Superior temporal gyrus (tissue), 1 donor: ENCODE data around the gene PIGL.
A peak's percentile ranks its signal among the peaks of the same experiment; 100 is the strongest.
"Not testable (repeated sequence)": the region's sequence is repeated elsewhere in the genome, so short reads cannot be mapped to it uniquely, and the experiment has no call there.

Experiments
- DNase-seq: peaks from one replicate; pipeline ENCODE4 v3.0.0-alpha.2; 2016; ENCODE audit errors: extremely low spot score

PIGL gene

DNA sequence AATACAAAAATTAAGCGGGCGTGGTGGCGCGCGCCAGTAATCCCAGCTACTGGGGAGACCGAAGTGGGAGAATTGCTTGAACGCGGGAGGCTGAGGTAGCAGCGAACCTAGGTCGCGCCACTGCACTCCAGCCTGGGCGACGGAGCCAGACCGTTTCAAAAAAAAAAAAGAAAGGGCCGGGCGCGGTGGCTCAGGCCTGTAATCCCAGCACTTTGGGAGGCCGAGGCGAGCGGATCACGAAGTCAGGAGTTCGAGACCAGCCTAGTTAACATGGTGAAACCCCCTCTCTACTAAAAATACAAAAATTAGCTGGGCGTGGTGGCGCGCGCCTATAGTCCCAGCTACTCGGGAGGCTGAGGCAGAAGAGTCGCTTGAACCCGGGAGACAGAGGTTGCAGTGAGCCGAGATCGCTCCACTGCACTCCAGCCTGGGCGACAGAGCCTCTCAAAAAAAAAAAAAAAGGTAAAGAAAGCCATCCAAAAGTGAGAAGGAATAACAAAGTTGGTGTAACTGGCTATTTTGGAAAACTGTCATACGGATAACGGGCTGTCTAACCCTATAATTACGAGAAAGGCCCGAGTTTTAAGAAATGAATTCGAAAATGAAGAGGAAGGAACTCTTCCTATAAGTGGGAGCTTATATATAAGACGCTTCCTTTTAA lies 539 bp upstream of the PIGL start:
- DNase-seq = not testable (repeated sequence)

- DNase-seq = no peak
These were observed 5.4 kb downstream of the PIGL start for GRCh38 chr17:16222406-16222805.

GRCh38 chr17:16229912-16230561 lies 13.0 kb downstream of the PIGL start:
- not testable (repeated sequence) for DNase-seq

- no peak for DNase-seq
These were observed 15.4 kb downstream of the PIGL start for GRCh38 chr17:16232391-16232790.

DNA sequence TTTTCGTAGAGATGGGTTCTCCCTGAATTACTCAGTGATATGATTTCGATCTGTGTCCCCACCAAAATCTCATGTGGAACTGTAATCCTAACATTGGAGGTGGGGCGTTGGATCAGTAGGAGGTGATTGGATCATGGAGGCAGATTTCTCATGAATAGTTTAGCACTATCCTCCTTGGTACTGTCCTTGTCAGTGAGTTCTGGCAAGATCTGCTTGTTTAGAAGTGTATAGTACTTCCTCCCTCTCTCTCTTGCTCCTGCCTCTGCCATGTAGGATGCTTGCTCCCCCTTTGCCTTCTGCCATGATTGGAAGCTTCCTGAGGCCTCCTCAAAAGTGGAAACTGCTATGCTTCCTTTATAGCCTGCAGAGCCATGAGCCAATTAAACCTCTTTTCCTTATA lies 22.9 kb downstream of the PIGL start:
- DNase-seq = no peak

DNA sequence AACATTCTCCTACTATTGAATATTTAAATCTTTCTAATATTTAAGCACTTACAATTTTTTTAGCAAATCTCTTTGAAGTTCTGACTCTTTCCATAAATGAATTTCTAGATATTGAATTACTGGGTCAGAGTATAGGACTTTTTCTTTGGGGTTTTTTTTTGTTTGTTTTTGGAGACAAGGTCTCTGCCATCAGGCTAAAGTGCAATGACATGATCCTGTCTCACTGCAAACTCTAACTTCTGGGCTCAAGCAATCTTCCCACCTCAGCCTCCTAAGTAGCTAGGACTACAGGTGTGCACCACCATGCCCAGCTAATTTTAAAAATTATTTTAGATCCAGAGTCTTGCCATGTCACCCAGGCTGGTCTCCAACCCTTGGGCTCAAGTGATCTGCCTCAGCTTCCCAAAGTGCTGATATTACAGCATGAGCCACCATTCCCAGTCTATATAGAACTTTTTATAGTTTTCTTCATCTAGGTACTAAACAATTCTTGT lies 24.9 kb downstream of the PIGL start:
- DNase-seq = no peak

- DNase-seq = no peak
These were observed 26.4 kb downstream of the PIGL start for GRCh38 chr17:16243385-16243784.

DNA sequence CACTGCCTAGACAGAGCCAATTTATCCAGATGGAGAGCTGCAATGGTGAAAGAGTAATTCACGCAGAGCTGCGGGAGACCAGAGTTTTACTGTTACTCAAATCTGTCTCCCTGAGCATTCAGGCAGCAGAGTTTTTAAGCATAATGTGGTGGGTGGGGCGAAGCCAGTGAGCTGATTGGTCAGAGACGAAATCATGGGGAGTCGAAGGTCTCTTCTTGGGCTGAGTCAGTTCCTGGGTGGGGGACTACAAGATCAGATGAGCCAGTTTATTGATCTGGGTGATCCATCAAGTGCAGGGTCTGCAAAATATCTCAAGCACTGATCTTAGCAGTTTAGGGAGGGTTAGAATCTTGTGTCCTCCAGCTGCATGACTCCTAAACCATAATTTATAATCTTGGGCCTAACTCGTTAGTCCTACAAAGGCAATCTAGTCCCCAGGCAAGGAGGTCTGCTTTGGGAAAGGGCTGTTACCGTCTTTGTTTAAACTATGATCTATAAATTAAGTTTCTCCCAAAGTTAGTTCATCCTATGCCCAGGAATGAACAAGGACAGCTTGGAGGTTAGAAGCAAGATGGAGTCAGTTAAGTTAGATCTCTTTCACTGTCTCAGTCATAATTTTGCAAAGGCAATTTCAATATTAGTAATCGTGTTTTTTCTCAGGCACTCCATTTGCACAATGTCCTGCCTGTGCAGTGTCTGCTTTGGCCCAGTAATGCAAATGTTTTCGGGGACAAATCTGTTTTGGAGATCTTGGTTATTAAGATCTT lies 27.0 kb downstream of the PIGL start:
- DNase-seq = no peak

DNA sequence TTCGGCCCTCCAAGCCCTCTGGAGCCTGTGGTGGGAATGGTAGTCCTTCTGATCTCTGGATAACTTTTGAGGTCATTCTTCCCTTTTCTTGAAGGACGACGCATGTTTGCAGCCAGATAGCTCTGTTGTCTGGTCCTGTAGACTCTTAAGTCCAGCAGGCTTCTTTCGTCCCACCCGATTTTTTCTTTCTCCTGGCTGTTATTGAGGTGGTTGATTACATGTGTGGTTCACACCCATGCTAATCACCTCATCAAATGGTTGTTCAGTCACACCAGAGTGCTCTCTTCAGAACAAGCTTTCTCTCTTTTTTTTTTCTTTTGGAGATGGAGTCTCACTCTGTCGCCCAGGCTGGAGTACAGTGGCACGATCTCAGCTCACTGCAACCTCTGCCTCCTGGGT lies 30.6 kb downstream of the PIGL start:
- no peak for DNase-seq

- no peak for DNase-seq
These were observed 33.6 kb downstream of the PIGL start for GRCh38 chr17:16250635-16251034.

GRCh38 chr17:16251043-16251442 lies 34.0 kb downstream of the PIGL start:
- DNase-seq = no peak

DNA sequence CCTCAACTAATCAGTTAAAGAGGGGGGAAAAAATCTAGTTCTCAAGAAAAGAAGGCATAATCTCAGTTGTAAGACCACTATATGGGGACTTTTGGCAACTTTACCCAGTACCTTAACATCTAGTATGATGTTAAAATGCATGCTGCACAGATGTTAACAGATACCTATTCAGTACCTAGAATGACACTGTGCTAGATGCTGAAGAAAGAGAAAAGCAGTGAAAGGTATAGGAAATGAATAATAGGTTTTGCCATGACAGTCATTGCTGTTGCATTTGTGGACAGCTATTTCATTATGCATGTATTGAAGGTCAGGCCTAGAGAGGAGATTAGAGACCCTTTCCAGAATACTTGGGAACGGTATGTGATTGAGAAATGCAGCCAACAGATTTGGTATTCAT lies 34.5 kb downstream of the PIGL start:
- DNase-seq = no peak

GRCh38 chr17:16254773-16255400 lies 37.9 kb downstream of the PIGL start:
- DNase-seq = no peak

DNA sequence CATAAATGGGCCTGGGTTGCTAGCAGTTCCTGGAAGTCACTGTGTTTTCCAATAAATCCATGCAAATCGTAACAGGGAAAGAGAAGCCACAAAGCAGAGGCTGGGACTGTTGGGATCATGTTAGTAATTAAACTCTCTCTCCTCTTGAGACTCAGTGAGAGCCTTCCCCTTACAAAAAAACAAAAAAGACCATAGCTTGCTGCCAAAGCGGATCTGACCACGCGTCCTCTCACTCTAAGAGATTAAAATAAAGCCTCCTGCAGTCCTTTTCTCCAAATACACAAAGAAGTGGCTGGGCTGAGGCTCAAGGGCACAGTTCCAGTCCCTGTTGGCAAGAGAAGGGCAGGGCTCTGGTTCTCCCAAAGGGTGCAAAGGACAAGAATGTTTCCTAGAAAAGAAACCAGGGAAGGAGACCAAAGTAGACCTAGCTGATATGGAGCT lies 38.5 kb downstream of the PIGL start:
- DNase-seq = peak; percentile 63

DNA sequence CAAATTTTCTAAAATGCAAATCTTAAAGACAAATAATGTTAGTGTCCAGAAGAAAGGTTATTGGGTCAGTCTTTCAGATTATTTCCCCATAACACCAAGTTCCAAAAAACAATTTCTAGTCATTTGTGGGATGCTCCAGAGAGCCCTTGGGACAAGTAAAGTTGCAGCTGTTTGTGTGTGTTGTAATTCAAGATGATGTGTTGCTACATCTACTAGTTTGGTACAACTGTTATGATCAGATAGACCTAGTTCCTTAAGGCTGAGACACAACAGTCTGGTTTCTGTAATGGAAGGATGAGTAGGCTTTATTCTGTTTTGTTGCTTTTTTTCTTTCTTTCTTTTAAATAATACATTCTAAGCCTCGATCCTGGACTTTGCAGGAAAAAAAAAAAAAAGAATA lies 41.9 kb downstream of the PIGL start:
- no peak for DNase-seq

DNA sequence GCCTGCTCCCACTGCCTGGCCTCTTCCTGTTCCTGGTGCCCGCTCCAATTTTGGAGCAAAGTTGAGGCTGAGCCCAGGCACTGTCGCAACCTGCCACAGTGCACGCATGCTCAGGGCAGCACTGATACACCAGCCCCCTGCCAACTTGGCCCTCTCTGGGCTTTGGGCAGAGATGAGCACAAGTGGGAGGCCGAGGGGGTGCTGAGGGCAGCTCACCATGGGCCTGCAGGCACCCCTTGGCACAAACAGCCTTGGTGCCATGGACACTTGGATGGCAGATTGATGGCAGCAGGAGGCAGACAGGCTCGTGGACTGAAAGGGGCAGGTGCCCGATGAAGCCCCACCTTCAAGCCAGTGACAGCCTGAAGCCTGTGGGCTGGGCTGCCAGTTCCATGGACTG lies 42.9 kb downstream of the PIGL start:
- DNase-seq = no peak

DNA sequence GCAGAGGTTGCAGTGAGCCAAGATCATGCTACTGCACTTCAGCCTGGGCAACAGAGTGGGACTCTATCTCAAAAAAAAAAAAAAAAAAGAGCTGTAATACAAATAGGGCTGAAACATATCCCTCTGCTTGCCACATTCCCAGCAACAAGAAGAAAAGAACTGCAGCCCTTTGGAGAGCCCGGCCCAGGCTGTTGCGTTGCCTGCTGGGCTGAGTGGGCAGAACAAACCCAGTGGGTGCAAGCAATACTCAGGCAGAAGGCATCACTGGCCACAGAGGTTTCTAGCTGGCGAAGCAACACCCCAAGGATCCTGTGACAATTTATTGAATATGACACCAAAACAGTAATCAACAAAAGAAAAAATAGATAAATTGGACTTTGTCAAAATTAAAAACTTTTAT lies 44.0 kb downstream of the PIGL start:
- no peak for DNase-seq

- DNase-seq = no peak
These were observed 45.2 kb downstream of the PIGL start for GRCh38 chr17:16262201-16262600.

DNA sequence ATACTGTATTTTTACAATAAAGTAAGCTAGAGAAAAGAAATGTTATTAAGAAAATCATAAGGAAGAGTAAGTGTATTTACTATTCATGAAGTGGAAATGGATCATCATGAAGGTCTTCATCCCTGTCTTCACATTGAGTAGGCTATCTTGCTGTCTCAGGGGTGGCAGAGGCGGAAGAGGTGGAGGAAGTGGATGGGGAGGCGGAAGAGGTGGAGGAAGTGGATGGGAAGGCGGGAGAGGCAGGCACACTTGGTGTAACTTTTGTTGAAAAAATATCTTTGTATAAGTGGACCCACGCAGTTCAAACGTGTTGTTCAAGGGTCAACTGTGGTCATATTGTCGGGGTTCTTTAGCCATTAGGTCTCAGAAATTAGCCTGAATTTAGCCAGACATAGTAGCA lies 50.2 kb downstream of the PIGL start:
- DNase-seq = no peak

- no peak for DNase-seq
These were observed 52.6 kb downstream of the PIGL start for GRCh38 chr17:16269658-16270057.

- DNase-seq = no peak
These were observed 55.3 kb downstream of the PIGL start for GRCh38 chr17:16272111-16272840.

- no peak for DNase-seq
These were observed 56.5 kb downstream of the PIGL start for GRCh38 chr17:16273499-16273898.
